Thyroid gland (tissue), 4 donors: Measurements from ENCODE around the gene PTPRJ.

ENCODE experiments used
- CTCF ChIP-seq, 6 experiments: fragments of 200-600 bp in 3 of 6; fragments of 450-650 bp in 3 of 6; sonication (generic) in 3 of 6; IDR thresholded peaks; one replicate each; pipeline ENCODE4 v1.5.1; 2016 to 2019; ENCODE audit warnings: antibody characterized with exemption in 6 of 6, mild to moderate bottlenecking in 2 of 6, inconsistent platforms in 1 of 6, moderate library complexity in 1 of 6
- POLR2A ChIP-seq, 2 donors: fragments of 450-650 bp; IDR thresholded peaks; one replicate each; pipeline ENCODE4 v1.6.1; 2017; ENCODE audit warnings: antibody characterized with exemption in 2 of 2, mild to moderate bottlenecking in 2 of 2, moderate library complexity in 1 of 2

- TF ChIP-seq CTCF (IDR thresholded peaks at IDR 0.05) (no peak), POLR2A (IDR thresholded peaks at IDR 0.05) (no peak)
Measured at GRCh38 chr11:47989779-47990178, 9.4 kb downstream of the PTPRJ start.
